Astrocyte (in vitro differentiated cells and primary cell): Measurements from ENCODE around the gene JMJD6. TPM values are rescaled to one million over a fixed set of nuclear protein-coding genes. Genes with fewer than 3 reads are reported as not detected.

Experiments used
- DNase-seq: peaks from one replicate; pipeline ENCODE4 v3.0.0-alpha.2; 2010; ENCODE audit warnings: low read depth
- FAIRE-seq: peaks from 2 replicates; lab custom pipeline; 2011; peaks lifted over from hg19 to GRCh38; lab: Jason Lieb, UNC
- H2AFZ ChIP-seq: 2 replicates; pipeline ENCODE4 v1.6.0; 2012; ENCODE audit warnings: low read depth, low read length, inconsistent platforms
- H3K27ac ChIP-seq: 2 replicates; pipeline ENCODE4 v1.5.1; 2011; ENCODE audit warnings: low read depth, low read length, inconsistent platforms
- H3K27me3 ChIP-seq: 2 replicates; pipeline ENCODE4 v1.6.0; 2011; ENCODE audit warnings: low read length, inconsistent platforms; ENCODE audit not compliant: insufficient read depth
- H3K36me3 ChIP-seq: 2 replicates; pipeline ENCODE4 v1.5.1; 2011; ENCODE audit warnings: low read length, inconsistent platforms; ENCODE audit not compliant: insufficient read depth
- H3K4me1 ChIP-seq: 2 replicates; pipeline ENCODE4 v1.5.1; 2011; ENCODE audit warnings: low read length, inconsistent platforms; ENCODE audit not compliant: insufficient read depth
- H3K4me2 ChIP-seq: 2 replicates; pipeline ENCODE4 v1.6.0; 2012; ENCODE audit warnings: low read length, inconsistent platforms
- H3K4me3 ChIP-seq: 2 replicates; pipeline ENCODE4 v1.5.1; 2011; ENCODE audit warnings: low read depth, mild to moderate bottlenecking, low read length, inconsistent platforms; ENCODE audit not compliant: insufficient read depth
- H3K79me2 ChIP-seq: 2 replicates; pipeline ENCODE4 v1.6.0; 2012; ENCODE audit warnings: mild to moderate bottlenecking, low read length, inconsistent platforms; ENCODE audit not compliant: insufficient read depth
- H3K9ac ChIP-seq: 2 replicates; pipeline ENCODE4 v1.6.0; 2012; ENCODE audit warnings: mild to moderate bottlenecking, low read length, inconsistent platforms
- H3K9me3 ChIP-seq: 2 replicates; pipeline ENCODE4 v1.5.1; 2012; ENCODE audit warnings: low read depth, mild to moderate bottlenecking, low read length, inconsistent platforms; ENCODE audit not compliant: insufficient read depth
- H4K20me1 ChIP-seq: 2 replicates; pipeline ENCODE4 v1.6.0; 2012; ENCODE audit warnings: low read length, inconsistent platforms; ENCODE audit not compliant: insufficient read depth
- H3K27ac Mint-ChIP-seq: one replicate; pipeline ENCODE4 v1.8.0; 2021; ENCODE audit warnings: mild to moderate bottlenecking, mixed read lengths; ENCODE audit not compliant: unreplicated experiment
- H3K27me3 Mint-ChIP-seq: one replicate; pipeline ENCODE4 v1.8.0; 2021; ENCODE audit warnings: low read depth, mixed read lengths; ENCODE audit not compliant: unreplicated experiment
- H3K36me3 Mint-ChIP-seq: one replicate; pipeline ENCODE4 v1.8.0; 2021; ENCODE audit warnings: low read depth, mixed read lengths; ENCODE audit not compliant: unreplicated experiment
- H3K4me1 Mint-ChIP-seq: one replicate; pipeline ENCODE4 v1.8.0; 2021; ENCODE audit warnings: low read depth, mixed read lengths; ENCODE audit not compliant: unreplicated experiment
- H3K4me3 Mint-ChIP-seq: one replicate; pipeline ENCODE4 v1.8.0; 2021; ENCODE audit warnings: mild to moderate bottlenecking, moderate library complexity, mixed read lengths; ENCODE audit not compliant: unreplicated experiment
- H3K9me3 Mint-ChIP-seq: one replicate; pipeline ENCODE4 v1.8.0; 2021; ENCODE audit warnings: mild to moderate bottlenecking, mixed read lengths; ENCODE audit not compliant: unreplicated experiment
- CTCF ChIP-seq: IDR thresholded peaks from 2 replicates; pipeline ENCODE4 v1.5.1; 2011; ENCODE audit warnings: low read depth, mild to moderate bottlenecking, inconsistent platforms, low read length, moderate library complexity; ENCODE audit not compliant: insufficient read depth
- EZH2 ChIP-seq: IDR thresholded peaks from 2 replicates; pipeline ENCODE4 v1.6.1; 2012; ENCODE audit warnings: mild to moderate bottlenecking, low read length, inconsistent platforms; ENCODE audit not compliant: insufficient read depth
- total RNA-seq: library from RNA; stranded (reverse); gene quantifications from 2 replicates; pipeline ENCODE4 v1.2.1, GENCODE V29; 2021

The JMJD6 gene
- total RNA-seq, 1 donor from 2014 or later = 45.5 TPM

GRCh38 chr17:76678330-76678729, 48.1 kb downstream of the JMJD6 start:
- peaks cover 15% of the 10 kb centered on the region for H3K36me3 Mint-ChIP-seq
- DNase-seq = no peak
- peaks cover 23% of the 10 kb centered on the region for H3K4me1 ChIP-seq
- H3K79me2 ChIP-seq = no peaks in the 10 kb centered on the region
- H3K36me3 ChIP-seq = peaks cover 5% of the 10 kb centered on the region
- no peak overlapping the region for H2AFZ ChIP-seq
- H3K27ac Mint-ChIP-seq = no peak overlapping the region
- TF ChIP-seq CTCF = no peak
- no peak for TF ChIP-seq EZH2
- no peak overlapping the region for H3K4me3 ChIP-seq
- H3K27ac ChIP-seq = no peak overlapping the region
- H3K9me3 ChIP-seq = no peaks in the 10 kb centered on the region
- no peaks in the 10 kb centered on the region for H3K9me3 Mint-ChIP-seq
- peaks cover 13% of the 10 kb centered on the region for H3K4me1 Mint-ChIP-seq
- no peak overlapping the region for H3K9ac ChIP-seq
- H3K27me3 ChIP-seq = no peaks in the 10 kb centered on the region
- no peak overlapping the region for H3K4me3 Mint-ChIP-seq
- no peak overlapping the region for H3K4me2 ChIP-seq
- H3K27me3 Mint-ChIP-seq = no peaks in the 10 kb centered on the region
- peaks cover 30% of the 10 kb centered on the region for H4K20me1 ChIP-seq
- FAIRE-seq = no peak

DNA sequence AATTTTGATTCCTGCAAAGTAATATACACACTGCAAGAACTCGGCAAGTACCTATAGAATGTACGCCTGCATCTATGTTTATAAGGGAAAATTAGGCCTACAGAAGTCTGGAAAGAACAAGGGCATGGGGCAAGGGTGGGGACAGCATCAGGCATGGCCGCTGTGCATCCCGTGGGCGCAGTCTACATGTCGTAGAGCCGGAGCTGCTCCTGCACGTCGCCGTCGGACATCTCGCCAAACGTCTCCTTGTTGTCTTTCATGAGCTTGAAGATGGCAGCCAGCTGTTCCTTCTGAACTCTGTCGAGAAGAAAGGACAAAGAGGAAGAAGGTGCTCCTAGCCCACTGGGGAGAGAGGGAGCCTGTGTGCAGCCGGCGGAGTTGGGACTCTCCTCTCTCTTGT, 49.0 kb downstream of the JMJD6 start:
- no peak overlapping the region for H3K4me3 ChIP-seq
- H3K9me3 Mint-ChIP-seq = no peaks in the 10 kb centered on the region
- H3K9me3 ChIP-seq = no peaks in the 10 kb centered on the region

More for the DNA sequence above, 49.0 kb downstream of the JMJD6 start:
- Mint-ChIP-seq H3K27me3 (no peaks in the 10 kb centered on the region), H3K4me1 (peaks cover 15% of the 10 kb centered on the region), H3K27ac (no peak overlapping the region), H3K36me3 (peaks cover 17% of the 10 kb centered on the region), H3K4me3 (no peak overlapping the region)
- Histone ChIP-seq H3K36me3 (peaks cover 5% of the 10 kb centered on the region), H3K4me2 (no peak overlapping the region), H3K9ac (no peak overlapping the region), H3K27ac (no peak overlapping the region), H3K4me1 (peaks cover 17% of the 10 kb centered on the region), H4K20me1 (peaks cover 21% of the 10 kb centered on the region), H3K27me3 (no peaks in the 10 kb centered on the region), H2AFZ (no peak overlapping the region), H3K79me2 (no peaks in the 10 kb centered on the region)
- no peak for FAIRE-seq
- TF ChIP-seq CTCF = no peak
- no peak for TF ChIP-seq EZH2
- no peak for DNase-seq
